Thyroid gland (tissue), 4 donors: ENCODE data around the gene OSGIN1.

Experiments used
- POLR2A ChIP-seq, 2 donors: fragments of 450-650 bp; IDR thresholded peaks; one replicate each; pipeline ENCODE4 v1.6.1; 2017; ENCODE audit warnings: antibody characterized with exemption in 2 of 2, mild to moderate bottlenecking in 2 of 2, moderate library complexity in 1 of 2
- TF ChIP-seq, protein P1 (sequence below), 6 experiments: fragments of 200-600 bp in 3 of 6; fragments of 450-650 bp in 3 of 6; sonication (generic) in 3 of 6; IDR thresholded peaks; one replicate each; pipeline ENCODE4 v1.5.1; 2016 to 2019; ENCODE audit warnings: antibody characterized with exemption in 6 of 6, mild to moderate bottlenecking in 2 of 6, inconsistent platforms in 1 of 6, moderate library complexity in 1 of 6

- TF ChIP-seq, protein P1, sequence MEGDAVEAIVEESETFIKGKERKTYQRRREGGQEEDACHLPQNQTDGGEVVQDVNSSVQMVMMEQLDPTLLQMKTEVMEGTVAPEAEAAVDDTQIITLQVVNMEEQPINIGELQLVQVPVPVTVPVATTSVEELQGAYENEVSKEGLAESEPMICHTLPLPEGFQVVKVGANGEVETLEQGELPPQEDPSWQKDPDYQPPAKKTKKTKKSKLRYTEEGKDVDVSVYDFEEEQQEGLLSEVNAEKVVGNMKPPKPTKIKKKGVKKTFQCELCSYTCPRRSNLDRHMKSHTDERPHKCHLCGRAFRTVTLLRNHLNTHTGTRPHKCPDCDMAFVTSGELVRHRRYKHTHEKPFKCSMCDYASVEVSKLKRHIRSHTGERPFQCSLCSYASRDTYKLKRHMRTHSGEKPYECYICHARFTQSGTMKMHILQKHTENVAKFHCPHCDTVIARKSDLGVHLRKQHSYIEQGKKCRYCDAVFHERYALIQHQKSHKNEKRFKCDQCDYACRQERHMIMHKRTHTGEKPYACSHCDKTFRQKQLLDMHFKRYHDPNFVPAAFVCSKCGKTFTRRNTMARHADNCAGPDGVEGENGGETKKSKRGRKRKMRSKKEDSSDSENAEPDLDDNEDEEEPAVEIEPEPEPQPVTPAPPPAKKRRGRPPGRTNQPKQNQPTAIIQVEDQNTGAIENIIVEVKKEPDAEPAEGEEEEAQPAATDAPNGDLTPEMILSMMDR (IDR thresholded peaks at IDR 0.05) = no peak
- no peak for TF ChIP-seq POLR2A (IDR thresholded peaks at IDR 0.05)
These were observed 32.0 kb upstream of the OSGIN1 start for GRCh38 chr16:83920894-83921491.
